ENCODE data around the gene AARSD1.
"Not testable (repeated sequence)": the region's sequence is repeated elsewhere in the genome, so short reads cannot be mapped to it uniquely, and the experiment has no call there.

The AARSD1 gene

DNA sequence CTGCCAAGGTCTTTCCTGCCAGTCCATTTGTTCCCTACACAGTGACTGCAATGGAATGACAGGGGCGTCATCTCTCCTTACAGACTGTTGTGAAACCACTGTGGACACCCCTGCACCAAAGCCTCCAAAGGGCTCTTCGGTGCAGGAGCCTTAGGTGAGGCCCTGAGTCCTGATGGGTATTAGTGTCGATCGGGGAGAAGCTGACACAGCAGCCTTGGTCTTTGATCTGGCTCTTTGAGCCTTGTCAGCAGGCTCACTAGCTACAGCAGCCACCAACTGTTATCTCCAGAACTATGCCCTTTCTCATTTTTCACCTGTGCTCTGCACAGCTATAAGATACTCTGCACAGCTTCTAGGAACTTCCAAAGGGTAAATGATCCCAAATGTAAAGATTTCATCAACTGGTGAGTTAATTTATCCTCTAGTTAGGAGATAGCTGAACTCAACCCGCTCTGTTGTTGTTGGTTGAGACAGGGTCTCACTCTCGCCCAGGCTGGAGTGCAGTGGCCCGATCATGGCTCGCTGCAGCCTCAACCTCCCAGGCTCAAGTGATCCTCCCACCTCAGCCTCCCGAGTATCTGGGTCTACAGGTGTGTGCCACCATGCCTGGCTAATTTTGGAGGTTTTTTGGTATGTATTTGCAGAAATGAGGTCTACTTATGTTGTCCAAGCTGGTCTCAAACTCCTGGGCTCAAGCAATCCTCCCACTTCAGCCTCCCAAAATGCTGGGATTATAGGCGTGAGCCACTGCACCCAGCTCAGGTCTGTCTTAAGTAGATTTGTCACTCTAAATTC is 44.0 kb downstream of the AARSD1 start:
- DNase-seq, result no peak

DNA sequence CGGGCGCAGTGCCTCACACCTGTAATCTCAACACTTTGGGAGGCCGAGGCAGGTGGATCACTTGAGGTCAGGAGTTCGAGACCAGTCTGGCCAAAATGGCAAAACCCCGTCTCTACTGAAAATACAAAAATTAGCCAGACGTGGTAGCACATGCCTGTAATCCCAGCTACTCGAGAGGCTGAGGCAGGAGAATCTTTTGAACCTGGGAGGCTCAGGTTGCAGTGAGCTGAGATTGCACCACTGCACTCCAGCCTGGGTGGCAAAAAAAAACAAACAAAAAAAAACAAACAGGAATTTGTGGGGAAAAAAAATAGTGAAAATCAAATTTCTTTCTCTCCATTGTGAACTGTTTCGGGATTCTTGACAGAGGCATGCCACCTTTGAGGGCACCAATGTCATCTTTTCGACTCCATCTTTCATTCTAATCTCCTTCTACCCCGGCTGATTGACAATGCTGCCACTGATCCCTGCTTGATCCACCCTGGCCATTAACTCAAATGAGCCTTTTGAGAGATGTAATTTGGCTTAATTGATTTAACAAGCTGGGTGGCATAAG is 44.7 kb downstream of the AARSD1 start:
- not testable (repeated sequence) for DNase-seq

DNA sequence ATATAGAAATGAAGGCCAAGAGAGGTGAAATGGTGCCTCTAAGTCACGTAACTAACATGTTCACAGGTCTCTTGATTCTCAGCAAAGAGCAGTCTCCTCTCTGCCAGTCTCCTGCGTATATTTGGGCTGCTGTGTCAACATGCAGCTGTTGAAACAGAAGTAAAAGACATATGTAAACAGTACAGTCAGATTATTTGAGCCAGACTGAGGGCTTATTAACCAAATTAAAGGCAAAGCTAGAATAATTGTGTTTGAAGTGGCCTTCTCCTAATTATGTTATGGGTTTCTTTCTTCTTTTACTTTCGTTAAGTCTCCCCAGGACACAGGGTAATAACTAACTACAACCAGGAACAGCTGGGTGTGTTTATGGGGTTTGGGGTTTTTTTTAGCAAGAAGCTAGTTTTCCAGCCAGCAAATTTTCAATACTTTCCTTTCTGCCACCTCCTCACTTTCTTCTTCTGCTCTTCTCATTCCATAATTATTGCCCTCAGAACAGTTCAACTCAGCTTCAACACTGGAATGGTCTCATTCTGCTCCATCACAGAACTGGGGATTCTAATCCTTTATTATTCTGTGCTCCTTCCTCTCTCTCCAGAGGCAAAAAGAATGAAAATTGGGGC is 45.2 kb downstream of the AARSD1 start:
- DNase-seq, result no peak

- no peak for DNase-seq
Observed at GRCh38 chr17:42917236-42917603, 47.0 kb downstream of the AARSD1 start.

- DNase-seq, result not testable (repeated sequence)
Observed at GRCh38 chr17:42916388-42917235, 47.6 kb downstream of the AARSD1 start.

DNA sequence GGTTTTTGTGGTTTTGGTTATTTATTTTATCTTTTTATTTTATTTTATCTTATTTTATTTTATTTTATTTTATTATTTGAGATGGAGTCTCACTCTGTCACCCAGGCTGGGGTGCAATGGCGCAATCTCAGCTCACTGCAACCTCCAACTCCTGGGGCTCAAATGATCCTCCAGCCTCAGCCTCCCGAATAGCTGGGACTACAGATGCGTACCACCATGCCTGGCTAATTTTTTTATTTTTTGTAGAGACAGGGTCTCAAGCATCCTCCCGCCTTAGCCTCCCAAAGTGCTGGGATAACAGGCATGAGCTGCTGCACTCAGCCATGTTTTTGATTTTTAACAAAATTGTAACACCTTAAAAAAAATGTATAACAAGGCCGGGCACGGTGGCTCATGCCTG is 49.0 kb downstream of the AARSD1 start:
- not testable (repeated sequence) for DNase-seq

- no peak for DNase-seq
Observed at GRCh38 chr17:42913981-42914617, 50.2 kb downstream of the AARSD1 start.

DNA sequence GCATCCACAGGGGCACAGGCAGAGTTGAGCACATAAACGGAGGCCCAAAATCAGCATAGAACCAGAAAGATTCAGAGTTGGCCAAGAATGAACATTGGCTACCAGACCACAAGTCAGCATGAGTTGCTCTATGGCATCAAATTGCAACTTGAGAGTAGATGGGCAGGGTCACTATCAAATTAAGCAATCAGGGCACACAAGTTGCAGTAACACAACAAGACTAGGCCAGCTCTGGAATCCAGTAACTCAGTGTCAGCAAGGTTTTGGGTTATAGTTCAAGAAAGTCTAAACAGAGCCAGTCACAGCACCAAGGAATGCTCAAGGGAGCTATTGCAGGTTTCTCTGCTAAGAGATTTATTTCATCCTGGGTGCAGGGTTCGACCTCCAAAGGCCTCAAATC is 50.7 kb downstream of the AARSD1 start:
- no peak for DNase-seq

- no peak for DNase-seq
Observed at GRCh38 chr17:42908872-42909700, 55.2 kb downstream of the AARSD1 start.

DNA sequence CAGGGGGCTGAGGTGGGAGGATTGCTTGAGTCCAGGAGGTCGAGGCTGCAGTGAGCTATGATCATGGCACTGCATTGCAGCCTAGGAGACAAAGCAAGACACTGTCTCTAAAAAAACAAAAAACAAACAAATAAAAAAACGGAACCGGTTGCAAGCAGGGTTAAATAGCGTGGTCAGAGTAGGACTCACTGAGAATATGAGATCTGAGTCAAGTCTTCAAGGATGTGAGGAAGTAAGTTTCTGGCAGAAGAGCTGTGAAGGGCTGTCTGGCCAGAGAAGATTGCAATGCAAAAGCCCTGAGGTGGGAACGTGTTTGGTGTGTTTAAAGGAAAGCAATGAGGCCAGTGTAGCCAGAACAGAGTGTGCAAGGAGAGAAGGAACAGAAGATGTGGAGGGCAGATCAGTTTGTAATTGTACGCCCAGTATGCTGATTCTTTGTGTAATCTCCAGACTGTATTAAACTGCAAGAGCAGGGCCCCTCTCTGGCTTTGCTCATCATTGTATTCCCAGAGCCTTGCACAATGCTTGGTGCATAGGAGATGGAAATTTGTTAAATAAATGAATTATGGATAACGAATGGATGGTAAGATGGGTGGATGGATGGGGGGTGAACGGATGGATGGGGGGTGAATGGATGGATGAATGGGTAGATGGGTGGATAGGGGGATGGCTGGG is 57.3 kb downstream of the AARSD1 start:
- DNase-seq, result no peak

GRCh38 chr17:42904110-42904469 is 60.2 kb downstream of the AARSD1 start:
- no peak for DNase-seq

GRCh38 chr17:42901535-42902229 is 62.6 kb downstream of the AARSD1 start:
- no peak for DNase-seq

All from hematopoietic multipotent progenitor cell treated with erythropoietin and hydrocortisone succinate and interleukin-3 and kit ligand, for 6 days (in vitro differentiated cells).